ENCODE data around the gene ANKRD65.
"Not testable (repeated sequence)": the region's sequence is repeated elsewhere in the genome, so short reads cannot be mapped to it uniquely, and the experiment has no call there.

The ANKRD65 gene

DNA sequence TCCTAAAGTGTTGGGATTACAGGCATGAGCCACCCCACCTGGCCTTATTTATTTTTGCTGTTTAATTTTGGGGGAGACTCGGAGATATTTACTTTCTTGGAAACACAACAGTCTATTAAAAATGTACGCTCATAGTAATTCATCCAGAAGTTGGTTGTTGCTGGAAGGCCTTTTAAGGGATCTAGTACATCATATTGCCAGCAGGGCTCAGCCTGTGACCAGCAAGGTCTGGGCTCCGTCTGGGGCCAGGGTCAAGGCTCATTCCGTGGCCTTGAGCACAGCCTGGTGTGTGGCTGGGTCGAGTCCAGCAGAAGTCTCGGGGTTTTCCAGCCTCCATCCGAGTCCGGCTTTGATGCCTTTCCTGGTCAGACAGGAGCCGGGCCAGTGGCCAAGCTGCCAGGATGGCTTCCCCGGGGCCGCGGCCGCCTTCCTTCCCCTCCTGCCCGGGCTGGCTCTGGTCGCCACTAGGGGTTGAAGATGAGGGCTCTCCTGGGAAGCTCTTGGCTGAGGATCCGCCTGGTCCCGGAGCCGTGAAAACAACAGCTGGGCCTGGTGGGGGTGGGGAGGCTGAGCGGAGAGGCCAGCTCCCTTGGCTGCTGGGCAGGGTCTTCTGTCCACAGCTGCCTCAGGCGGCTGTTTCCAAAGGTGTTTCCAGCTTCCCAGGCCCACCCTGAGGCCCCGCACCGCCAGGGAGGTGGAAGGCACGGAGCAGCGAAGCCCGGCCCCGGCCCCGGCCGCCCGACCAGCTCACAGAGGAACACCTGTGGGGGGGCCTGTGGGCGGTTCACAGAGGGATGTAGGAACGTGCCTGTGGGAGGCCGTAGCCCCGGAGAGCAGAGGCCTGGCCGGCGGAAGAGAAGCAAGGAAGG, 9.3 kb upstream of the ANKRD65 start:
- DNase-seq (ENCODE audit: low read depth) = no peak

DNA sequence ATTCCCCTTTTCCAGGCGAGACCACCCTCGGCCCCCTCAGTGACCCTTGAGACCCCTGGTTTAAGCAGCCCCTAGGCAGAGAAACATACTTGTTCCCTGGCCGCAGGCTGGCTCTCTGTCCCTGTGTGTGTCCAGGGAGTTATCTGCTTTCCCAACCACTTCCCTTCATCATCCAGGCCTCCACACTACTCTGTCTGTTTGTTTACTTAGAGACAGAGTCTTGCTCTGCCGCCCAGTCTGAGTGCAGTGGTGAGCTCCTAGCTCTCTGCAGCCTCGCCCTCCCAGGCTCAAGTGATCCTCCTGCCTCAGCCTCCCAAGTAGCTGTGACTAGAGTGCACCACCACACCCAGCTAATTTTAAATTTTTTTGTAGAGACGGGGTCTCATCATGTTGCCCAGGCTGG, 8.6 kb upstream of the ANKRD65 start:
- DNase-seq (ENCODE audit: low read depth) = no peak

DNA sequence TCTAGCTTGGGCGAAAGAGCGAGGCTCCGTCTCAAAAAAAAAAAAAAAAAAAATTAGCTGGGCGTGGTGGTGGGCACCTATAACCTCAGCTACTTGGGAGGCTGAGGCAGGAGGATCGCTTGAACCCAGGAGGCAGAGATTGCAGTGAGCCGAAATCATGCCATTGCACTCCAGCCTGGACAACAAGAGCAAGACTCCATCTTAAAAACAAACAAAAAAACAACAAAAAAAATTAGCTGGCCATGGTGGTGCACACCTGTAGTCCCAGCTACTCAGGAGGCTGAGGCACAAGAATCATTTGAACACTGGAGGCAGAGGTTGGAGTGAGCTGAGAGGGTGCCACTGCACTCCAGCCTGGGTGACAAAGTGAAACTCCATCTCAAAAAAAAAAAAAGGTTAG, 7.9 kb upstream of the ANKRD65 start:
- not testable (repeated sequence) for DNase-seq (ENCODE audit: low read depth)

DNA sequence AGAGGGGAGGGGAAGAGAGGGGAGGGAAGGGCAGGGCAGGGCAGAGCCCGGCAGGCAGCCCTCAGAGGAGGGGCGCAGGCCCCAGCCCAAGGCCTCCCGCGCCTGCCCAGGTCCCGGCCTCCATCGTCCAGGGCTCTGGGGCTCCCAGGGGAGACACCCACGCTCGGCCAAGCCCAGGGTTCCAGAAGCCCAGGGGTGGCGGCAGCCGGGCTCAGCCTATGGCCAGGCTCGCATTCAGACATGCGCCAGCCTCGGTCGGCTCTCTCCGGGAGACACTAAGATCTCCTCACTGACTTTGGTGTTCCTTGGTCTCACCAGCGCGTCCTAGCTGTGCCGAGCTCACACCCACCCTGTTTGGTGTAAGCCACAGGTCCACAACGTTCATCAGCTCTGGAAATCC, 7.1 kb upstream of the ANKRD65 start:
- no peak for DNase-seq (ENCODE audit: low read depth)

DNA sequence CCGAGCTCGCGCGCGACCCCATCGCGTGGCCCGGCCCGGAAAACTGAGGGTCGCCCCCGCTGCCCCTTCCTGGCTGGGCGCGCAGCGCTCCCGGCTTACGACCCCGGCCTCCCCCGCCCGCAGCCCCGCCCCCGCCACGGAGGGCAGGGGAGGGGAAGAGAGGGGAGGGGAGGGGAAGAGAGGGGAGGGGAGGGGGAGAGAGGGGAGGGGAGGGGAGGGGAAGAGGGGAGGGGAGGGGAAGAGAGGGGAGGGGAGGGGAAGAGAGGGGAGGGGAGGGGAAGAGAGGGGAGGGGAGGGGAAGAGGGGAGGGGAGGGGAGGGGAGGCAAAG, 6.7 kb upstream of the ANKRD65 start:
- DNase-seq (ENCODE audit: low read depth) = no peak

DNA sequence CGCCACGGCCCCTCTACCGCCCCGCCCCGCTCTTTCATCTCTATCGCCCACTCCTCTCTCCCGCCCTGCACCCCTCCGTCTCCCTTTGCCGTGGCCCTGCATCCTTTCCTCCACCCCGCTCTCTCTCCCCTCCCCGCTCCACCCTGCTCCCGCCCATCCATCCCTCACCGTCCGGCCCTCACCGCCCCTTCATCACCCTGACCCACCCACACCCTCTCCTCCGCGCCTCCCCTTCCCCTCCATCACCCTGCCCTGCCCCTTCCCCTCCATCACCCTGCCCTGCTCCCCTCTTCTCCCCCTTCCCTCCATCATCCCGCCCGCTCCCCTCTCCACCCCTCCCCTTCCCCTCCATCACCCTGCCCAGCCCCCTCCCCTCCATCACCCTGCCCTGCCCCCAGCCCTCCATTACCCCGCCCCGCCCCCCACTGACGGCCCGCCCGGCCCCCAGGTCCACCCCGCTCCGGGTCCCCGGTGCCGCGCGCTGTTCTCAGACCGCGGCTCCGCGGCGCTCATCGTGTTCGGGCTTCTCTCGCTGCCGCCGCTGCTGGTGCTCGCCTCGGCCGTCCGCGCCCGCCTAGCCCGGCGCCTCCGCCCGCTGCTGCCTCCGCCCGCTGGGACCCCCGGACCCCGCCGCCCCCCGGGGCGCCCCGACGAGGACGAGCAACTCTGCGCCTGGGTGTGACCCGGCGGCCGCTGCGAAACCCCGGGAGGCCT, 6.2 kb upstream of the ANKRD65 start:
- DNase-seq (ENCODE audit: low read depth) = no peak

DNA sequence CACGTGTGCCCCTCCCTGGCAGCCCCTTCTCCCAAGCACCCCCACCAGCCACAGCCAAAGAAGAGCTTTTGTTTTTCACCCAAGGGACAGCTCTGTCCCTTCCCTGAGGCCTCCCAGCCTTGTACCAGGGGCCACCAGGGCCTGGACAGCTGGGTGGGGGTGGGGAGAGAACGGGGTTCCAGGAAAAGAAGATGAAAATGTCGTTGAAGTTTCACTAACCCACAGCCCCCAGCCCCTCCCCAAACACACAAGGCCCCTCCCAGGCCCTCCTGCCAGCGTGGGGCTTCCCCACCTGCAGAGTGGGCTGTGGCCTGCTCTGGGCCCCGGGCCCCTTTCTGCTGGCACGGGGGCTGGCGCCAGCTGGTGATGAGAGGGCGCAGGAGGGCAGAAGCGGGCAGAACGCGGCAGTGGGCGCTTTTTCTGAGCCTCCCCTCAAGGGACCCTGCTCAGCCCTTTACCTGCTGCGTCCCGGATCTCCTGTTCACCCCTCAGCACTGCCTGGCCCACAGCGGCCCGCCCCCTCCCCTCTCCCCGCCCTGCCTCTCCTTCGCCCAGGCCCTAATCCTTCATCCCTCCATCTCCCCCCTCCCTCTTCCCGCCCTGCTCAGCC, 5.5 kb upstream of the ANKRD65 start:
- DNase-seq (ENCODE audit: low read depth) = no peak

DNA sequence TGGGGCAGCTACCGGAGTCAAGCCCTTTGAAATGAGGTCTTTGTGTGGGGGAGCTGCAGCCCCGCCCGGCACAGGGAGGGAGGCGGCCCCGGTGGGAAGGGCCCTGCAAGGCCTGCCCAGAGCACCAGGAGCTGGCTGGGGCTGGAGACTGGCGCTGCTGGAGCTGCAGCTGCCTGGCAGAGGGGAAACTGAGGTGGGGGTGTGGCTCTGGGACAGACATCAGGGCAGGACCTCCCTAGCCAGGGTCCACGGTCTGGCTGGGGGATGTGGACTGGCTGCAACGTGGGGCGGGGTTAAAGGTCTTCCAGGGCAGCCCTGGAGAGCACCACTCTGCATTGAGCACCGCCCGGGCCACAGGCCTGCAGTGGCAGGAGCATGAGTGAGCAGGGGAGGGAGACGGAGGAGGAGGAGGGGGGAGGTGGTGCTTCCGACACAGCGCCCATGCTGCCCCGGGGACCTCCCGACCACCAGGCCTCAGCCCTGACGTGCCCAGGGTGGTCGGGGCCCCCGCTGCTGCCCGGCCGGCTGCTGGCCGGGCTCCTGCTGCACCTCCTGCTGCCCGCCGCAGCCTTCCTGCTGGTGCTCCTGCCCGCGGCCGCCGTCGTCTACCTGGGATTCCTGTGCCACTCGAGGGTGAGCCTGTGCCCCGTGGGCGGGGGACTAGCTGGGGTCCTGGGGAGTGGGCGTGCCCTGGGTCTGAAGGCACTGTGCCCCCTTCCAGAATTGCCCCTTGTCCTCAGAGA, 4.8 kb upstream of the ANKRD65 start:
- no peak for DNase-seq (ENCODE audit: low read depth)

DNA sequence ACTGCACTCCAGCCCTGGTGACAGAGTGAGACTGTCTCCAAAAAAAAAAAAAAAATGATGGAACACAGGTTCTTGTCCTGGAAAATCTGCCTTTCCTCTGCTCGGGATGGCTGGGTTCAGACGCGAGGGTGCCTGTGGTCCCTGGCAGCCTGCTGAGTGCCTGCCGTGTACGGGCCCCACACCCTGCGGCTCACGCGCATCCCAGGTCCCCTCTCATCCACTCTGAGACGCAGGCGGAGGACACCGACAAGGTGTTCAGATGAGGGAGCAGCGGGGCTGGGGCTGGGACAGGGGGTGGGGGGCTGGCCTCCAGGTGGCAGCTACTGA, 4.3 kb upstream of the ANKRD65 start:
- no peak for DNase-seq (ENCODE audit: low read depth)

DNA sequence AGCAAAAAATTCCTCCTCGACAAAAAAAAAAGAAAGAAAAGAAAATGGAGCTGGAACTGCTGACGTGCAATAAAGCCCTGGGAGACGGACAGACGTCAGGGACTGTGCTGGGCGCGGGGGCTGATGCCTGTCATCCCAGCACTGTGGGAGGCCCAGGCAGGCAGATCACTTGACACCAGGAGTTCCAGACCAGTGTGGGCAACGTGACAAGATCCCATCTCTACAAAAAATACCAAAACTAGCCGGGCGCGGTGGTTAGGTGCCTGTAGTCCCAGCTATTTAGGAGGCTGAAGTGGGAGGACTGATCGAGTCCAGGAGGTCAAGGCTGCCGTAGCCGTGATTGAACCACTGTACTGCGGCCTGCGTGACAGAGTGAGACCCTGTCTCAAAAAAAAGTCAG, 3.6 kb upstream of the ANKRD65 start:
- DNase-seq (ENCODE audit: low read depth) = no peak

DNA sequence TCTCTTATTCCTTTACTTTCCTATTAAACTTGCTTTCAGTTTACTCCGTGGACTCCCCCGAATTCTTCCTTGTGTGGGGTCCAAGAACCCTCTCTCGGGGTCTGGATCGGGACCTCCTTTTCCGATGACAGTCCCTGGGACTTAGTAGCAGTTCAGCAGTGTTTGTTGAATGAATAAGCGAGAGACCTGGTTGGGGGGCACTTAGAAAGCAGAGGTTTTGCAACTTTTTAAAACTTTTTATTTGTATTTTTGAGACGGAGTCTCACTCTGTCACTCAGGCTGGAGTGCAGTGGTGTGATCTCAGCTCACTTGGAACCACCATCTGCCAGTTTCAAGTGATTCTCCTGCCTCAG, 2.1 kb upstream of the ANKRD65 start:
- no peak for DNase-seq (ENCODE audit: low read depth)

DNA sequence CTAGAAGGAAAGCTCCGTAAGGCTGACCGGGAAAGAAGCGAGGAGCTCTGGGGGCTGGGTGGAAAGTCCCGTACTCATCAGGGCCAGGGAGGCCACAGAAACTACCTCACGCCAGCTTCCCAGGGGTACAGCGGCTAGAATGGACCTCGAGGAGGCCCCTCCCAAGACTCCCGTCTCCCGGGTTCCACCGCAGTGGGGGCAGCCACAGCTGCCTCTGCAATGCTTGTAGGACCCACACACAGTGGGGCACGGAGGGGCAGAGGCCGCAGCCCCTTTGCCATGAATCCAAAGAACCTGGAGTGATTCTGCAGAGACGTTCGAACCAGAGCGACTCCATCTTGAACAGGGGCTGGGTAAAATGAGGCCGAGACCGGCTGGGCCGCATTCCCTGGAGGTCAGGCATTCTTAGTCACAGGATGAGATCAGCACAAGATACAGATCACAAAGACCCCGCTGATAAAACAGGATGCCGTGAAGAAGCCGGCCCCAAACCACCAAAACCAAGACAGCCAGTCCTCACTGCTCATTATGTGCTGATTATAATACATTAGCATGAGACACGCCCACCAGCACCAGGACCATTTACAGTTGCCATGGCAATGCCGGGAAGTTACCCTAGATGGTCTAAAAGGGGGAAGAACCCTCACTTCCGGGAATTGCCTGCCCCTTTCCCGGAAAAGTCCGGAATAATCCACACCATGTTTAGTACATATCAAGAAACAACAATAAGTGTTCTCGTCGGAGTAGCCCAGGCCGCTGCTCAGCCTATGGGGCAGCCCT, 1.6 kb upstream of the ANKRD65 start:
- no peak for DNase-seq (ENCODE audit: low read depth)

DNA sequence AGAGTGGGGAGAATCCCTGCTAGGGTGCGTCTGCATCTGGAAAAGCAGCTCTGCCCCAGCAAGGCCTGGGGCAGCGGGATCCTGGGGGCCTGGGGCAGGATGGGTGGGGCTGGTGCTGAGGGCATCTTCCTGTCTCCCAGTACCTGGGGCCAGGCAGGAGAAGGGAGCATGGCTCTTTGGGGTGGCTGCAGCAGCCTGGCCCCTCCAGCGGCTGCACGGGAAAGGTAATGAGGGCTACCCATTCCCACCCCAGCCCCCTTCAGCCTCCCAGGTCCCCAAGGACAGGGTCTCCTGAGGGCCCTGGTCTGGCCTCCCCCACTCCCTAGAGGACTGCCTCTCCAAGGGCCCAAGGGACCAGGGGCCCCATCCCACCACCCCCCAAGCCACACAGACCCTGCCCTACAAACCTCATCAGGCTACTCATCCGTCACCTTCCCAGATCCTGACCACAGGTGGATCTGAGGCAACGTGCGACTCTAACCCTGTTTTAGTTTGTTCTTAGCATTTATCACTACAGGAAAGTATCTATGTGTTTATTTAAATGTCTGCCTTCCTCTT, 910 bp upstream of the ANKRD65 start:
- DNase-seq (ENCODE audit: low read depth) = no peak

DNA sequence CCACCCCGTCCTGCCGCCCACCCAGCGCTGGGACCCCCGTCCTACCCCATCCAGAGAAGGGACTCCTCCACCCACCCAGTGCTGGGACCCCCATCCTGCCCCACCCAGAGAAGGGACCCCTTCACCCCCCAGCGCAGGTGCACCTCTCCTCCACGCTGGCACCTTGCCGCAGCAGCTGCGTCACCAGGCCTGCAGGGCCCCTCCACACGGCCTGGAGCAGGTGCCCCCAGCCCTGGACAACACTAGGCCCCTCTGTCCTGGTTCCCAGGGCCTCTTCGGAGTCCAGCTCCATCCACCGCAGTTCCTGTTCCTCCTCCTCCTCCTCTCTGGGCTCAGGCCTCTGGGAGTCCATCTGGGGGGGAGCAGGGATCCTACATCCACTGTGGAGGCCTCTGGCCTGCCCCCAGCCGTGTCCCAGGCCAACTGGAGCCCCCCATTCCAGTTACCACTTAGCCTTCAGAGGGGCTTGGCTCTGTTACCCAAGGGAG, 378 bp downstream of the ANKRD65 start:
- DNase-seq (ENCODE audit: low read depth) = no peak

DNA sequence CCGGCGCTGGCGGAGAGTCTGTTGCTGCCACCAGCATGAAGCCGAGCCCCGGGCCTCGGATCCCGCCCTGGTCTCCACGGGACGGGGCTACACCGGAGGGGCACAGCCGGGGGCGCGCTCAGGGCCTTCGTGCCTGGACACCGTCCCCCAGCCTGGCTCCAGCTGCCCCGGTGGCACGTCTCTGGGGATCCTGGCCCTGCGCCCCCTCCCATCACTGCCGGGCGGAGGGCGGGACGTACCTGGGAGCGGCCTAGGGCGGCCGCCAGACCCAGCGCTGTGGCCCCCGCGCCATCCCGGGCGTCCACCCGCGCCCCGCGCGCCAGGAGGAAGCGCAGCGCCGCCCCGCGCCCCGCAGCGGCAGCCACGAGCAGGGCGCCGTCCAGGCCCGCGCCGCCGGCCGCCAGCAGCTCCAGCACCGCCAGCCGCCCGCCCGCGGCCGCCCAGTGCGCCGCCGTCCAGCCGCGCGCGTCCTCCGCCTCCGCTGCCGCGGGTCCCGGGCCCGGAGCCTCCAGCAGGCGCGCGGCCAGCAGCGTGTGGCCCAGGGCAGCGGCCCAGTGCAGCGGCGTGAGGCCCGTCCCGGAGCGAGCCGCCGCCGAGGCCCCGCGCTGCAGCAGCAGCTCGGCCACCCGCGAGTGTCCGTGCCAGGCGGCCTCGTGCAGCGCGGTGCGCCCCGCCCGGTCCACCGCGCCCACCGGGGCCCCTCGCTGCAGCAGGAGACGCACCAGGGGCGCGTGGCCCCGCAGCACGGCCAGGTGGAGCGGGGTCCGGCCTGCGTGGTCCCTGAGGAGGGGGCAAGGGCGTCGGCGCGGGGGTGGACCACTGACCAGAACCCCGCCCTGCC, 1.0 kb downstream of the ANKRD65 start:
- DNase-seq (ENCODE audit: low read depth) = no peak

DNA sequence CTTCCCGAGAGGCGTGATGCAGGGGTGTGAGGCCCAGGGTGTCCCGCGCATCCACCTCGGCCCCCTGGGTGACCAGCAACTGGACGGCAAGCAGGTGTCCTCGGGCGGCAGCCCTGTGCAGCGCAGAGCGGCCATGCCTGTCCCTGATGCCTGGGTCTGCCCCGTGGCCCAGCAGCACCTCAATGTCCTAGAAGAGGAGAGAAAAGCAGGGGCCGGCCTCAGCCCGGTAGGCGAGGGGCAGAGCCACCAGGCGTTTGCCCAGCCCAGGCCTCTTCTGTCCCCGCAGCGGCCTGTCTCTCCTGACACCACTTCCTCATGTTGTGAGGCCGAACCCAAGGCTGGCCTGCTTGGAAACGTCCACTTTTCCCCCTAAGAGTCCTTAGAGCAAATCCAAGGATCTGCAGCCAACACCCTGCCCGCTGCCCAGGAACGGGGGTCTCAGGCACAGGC, 1.7 kb downstream of the ANKRD65 start:
- no peak for DNase-seq (ENCODE audit: low read depth)

DNA sequence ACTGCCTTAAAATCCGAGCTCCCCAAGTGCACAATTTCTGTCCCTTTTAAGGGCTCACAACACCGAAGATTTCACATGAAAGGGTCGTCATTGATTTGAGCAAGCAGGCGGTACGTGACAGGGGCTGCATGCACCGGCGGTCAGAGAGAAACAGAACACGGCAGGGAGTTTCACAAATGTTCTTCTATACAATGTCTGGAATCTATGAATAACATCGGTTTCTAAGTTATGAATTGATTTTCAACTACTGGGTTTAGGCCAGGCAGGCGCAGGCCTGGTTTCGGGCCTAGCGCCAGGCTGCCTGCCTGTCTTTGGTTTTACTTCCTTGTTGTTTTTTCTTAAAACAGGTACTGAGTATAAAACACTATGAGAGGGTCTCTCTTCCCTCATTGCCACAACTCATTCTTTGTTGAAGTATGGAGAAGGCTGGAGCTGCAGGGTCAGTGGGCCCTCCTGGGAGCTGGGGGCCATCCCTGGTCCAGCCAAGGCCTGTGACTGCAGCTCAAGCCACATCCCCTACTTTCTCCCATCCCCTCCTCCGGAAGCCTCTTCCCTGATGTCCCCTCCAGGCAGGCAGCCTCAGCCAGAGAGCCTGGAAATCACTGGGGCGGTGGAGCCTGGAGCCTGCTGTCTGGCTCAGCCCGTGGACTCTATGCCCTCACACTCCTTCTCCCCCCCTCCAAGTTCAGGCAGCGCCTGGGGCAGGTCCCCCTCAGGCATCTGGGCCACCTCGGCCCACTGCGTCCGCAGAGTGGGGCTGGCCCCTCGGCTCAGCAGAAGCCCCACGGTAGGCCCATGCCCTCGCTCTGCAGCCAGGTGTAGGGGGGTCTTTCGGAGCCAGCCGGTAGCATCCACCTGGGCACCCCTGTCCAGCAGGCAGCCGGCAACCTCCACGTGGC, 2.4 kb downstream of the ANKRD65 start:
- DNase-seq (ENCODE audit: low read depth) = no peak

DNA sequence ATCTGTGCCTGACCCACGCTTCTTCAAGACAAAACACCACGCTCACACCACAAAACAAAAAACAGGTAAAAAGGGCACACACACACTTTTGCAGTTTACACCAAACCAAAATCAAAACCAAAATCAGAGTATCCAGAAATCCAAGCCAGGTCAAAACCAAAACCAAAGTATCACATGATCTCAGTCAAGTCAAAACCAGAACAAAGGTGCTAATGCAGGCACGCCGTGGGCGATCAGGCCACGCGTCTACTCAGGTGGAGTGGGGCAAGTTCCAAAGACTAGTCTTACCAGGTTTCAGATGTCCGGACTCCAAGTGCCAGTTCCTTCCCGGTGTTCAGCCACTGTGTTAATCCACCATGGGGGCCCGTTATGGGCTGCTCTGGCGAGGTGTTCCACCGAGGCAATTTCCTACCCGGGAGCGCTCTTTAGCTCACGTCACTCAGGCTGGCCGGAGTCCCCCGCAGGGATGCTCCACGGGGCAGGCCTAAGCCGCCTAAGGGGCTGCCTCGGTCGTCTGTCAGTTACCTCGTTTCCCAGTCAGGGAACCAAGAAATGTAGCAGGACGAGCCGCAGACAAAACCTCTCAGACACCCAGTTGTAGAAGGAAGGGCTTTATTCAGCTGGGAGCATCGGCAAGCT, 3.1 kb downstream of the ANKRD65 start:
- DNase-seq (ENCODE audit: low read depth) = not testable (repeated sequence)

DNA sequence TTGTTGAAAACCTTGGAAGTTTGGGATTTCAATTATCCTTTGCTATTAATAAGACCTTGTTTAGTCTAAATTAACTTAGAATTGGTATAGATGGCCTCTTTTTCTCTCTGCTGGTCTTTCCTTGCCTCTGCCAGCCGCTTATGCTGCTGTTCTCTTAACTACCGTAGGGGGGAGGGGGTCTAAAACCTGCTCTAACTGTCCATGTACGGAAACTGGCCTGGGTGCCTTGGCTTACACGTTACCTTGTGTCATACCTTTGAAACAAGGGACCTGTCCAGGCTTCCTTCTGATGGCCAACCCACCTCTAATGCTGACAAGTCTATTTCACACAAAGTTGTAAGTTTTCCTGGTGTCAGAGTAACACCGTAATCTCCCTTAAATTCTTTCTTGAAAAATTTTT, 3.7 kb downstream of the ANKRD65 start:
- not testable (repeated sequence) for DNase-seq (ENCODE audit: low read depth)
